ENCODE measurements around the gene SPACA4. TPM values are rescaled to one million over a fixed set of nuclear protein-coding genes. Genes with fewer than 3 reads are reported as not detected.

SPACA4 gene
- total and polyA plus RNA-seq, 9 of the 15 experiments (the other 6 are each of a cell fraction or from before 2014, with no cell fraction given): not detected

DNA sequence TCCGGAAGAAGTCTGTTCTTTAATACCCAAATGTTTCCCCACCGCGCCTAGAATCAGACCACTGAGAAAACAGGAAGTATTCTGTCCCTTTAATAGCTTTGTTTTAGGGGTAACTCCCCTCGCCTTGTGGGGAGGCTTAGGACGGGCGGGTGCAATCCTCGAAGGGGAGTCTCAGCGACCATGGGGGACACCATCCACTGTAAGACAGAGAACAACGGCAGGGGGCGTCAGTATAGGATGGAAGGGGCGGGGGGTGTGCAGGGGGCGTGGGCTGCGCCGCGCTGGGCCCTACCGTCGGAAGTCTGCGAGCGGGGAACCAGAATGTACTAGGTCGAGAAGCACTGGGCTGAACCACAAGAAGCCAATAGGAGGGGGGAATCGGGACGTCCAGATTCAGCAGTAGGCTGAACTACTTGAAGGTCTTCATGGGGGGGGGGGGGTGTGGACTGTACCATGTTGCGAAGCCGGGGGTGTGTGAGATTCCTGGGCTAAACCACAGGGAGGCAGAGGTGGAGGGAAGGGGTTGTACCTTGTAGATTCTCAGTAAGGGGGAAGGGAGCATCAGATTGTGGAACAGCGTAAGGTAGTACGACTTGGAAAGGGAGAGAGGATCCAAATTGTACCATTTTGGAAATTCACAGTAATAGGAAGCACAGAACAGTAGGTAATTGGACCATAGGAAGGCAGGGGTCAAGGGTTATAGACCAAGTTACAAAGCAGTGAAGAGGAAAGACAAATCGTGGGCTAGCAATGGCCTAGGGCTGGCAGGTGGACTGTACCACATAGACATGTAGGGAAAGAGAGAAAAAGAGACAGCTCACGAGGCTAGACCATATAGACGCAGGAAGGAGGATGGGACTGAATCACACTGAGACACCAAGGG lies 31.6 kb downstream of the SPACA4 start (continued):
- TF ChIP-seq ZNF445 (CRISPR knock-in tag; IDR thresholded peaks at IDR 0.05; ENCODE audit: low read depth) (no peak), ARNT (IDR thresholded peaks at IDR 0.05) (peak; percentile 62 to 89), ZFP30 (CRISPR knock-in tag; IDR thresholded peaks at IDR 0.05; ENCODE audit: borderline replicate concordance) (no peak), HDAC3 (IDR thresholded peaks at IDR 0.05; ENCODE audit: borderline replicate concordance, partially characterized antibody) (no peak), ZC3H11A (IDR thresholded peaks at IDR 0.05; ENCODE audit: low read depth, low read length) (no peak), NFRKB (IDR thresholded peaks at IDR 0.05; ENCODE audit: low read depth) (peak; percentile 55; the same call in 1 of the 2 replicates), POU5F1 (IDR thresholded peaks at IDR 0.05; ENCODE audit: borderline replicate concordance, low read depth, low read length, partially characterized antibody) (no peak), THRAP3 (IDR thresholded peaks at IDR 0.05; ENCODE audit: borderline replicate concordance) (peak; percentile 77), NR1H2 (CRISPR knock-in tag; IDR thresholded peaks at IDR 0.05) (peak; percentile 67; the same call in 1 of the 2 replicates), NUFIP1 (IDR thresholded peaks at IDR 0.05; ENCODE audit: partially characterized antibody) (no peak)
- TF ChIP-seq, protein P1, sequence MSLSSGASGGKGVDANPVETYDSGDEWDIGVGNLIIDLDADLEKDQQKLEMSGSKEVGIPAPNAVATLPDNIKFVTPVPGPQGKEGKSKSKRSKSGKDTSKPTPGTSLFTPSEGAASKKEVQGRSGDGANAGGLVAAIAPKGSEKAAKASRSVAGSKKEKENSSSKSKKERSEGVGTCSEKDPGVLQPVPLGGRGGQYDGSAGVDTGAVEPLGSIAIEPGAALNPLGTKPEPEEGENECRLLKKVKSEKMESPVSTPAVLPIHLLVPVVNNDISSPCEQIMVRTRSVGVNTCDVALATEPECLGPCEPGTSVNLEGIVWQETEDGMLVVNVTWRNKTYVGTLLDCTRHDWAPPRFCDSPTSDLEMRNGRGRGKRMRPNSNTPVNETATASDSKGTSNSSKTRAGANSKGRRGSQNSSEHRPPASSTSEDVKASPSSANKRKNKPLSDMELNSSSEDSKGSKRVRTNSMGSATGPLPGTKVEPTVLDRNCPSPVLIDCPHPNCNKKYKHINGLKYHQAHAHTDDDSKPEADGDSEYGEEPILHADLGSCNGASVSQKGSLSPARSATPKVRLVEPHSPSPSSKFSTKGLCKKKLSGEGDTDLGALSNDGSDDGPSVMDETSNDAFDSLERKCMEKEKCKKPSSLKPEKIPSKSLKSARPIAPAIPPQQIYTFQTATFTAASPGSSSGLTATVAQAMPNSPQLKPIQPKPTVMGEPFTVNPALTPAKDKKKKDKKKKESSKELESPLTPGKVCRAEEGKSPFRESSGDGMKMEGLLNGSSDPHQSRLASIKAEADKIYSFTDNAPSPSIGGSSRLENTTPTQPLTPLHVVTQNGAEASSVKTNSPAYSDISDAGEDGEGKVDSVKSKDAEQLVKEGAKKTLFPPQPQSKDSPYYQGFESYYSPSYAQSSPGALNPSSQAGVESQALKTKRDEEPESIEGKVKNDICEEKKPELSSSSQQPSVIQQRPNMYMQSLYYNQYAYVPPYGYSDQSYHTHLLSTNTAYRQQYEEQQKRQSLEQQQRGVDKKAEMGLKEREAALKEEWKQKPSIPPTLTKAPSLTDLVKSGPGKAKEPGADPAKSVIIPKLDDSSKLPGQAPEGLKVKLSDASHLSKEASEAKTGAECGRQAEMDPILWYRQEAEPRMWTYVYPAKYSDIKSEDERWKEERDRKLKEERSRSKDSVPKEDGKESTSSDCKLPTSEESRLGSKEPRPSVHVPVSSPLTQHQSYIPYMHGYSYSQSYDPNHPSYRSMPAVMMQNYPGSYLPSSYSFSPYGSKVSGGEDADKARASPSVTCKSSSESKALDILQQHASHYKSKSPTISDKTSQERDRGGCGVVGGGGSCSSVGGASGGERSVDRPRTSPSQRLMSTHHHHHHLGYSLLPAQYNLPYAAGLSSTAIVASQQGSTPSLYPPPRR (CRISPR knock-in tag; IDR thresholded peaks at IDR 0.05; ENCODE audit: borderline replicate concordance): 0 out of 2 replicates have a peak, but pooled peaks have one; percentile 78
- TF ChIP-seq, protein P2, sequence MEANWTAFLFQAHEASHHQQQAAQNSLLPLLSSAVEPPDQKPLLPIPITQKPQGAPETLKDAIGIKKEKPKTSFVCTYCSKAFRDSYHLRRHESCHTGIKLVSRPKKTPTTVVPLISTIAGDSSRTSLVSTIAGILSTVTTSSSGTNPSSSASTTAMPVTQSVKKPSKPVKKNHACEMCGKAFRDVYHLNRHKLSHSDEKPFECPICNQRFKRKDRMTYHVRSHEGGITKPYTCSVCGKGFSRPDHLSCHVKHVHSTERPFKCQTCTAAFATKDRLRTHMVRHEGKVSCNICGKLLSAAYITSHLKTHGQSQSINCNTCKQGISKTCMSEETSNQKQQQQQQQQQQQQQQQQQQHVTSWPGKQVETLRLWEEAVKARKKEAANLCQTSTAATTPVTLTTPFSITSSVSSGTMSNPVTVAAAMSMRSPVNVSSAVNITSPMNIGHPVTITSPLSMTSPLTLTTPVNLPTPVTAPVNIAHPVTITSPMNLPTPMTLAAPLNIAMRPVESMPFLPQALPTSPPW (CRISPR knock-in tag; IDR thresholded peaks at IDR 0.05): peak; percentile 68
- TF ChIP-seq, protein P3, sequence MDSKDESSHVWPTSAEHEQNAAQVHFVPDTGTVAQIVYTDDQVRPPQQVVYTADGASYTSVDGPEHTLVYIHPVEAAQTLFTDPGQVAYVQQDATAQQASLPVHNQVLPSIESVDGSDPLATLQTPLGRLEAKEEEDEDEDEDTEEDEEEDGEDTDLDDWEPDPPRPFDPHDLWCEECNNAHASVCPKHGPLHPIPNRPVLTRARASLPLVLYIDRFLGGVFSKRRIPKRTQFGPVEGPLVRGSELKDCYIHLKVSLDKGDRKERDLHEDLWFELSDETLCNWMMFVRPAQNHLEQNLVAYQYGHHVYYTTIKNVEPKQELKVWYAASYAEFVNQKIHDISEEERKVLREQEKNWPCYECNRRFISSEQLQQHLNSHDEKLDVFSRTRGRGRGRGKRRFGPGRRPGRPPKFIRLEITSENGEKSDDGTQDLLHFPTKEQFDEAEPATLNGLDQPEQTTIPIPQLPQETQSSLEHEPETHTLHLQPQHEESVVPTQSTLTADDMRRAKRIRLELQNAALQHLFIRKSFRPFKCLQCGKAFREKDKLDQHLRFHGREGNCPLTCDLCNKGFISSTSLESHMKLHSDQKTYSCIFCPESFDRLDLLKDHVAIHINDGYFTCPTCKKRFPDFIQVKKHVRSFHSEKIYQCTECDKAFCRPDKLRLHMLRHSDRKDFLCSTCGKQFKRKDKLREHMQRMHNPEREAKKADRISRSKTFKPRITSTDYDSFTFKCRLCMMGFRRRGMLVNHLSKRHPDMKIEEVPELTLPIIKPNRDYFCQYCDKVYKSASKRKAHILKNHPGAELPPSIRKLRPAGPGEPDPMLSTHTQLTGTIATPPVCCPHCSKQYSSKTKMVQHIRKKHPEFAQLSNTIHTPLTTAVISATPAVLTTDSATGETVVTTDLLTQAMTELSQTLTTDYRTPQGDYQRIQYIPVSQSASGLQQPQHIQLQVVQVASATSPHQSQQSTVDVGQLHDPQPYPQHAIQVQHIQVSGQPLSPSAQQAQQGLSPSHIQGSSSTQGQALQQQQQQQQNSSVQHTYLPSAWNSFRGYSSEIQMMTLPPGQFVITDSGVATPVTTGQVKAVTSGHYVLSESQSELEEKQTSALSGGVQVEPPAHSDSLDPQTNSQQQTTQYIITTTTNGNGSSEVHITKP (IDR thresholded peaks at IDR 0.05; ENCODE audit: partially characterized antibody): peak; percentile 99
- TF ChIP-seq, protein P4, sequence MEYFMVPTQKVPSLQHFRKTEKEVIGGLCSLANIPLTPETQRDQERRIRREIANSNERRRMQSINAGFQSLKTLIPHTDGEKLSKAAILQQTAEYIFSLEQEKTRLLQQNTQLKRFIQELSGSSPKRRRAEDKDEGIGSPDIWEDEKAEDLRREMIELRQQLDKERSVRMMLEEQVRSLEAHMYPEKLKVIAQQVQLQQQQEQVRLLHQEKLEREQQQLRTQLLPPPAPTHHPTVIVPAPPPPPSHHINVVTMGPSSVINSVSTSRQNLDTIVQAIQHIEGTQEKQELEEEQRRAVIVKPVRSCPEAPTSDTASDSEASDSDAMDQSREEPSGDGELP (CRISPR knock-in tag; IDR thresholded peaks at IDR 0.05; ENCODE audit: borderline replicate concordance): no peak
